A549 treated with GW870086 at 1 μM for 4 hours (cell line): ENCODE results near the gene FAM234A. TPM values are rescaled to one million over a fixed set of nuclear protein-coding genes. Genes with fewer than 3 reads are reported as not detected.

ENCODE experiments used
- total RNA-seq: library from RNA; stranded (reverse); fragments of 200-300 nt; extraction: Qiagen RNA extraction; gene quantifications from 5 replicates; pipeline ENCODE4 v1.2.3, GENCODE V29; 2022; ENCODE audit warnings: low read depth

The FAM234A gene
- total RNA-seq = 40.6 to 50.1 TPM (median 47.8 TPM) in 5 replicates

GRCh38 chr16:234468-235305 is at the start of gene FAM234A:
Gene FAM234A, plus strand, starts transcription at chr16:234821. Its CDS starts 19,593 bp downstream, at chr16:254414.

GRCh38 chr16:228852-229730 is 5.5 kb upstream of the FAM234A start, which contains the start of gene LUC7L:
Gene LUC7L, minus strand, starts transcription at chr16:229449. Its CDS starts 110 bp downstream, at chr16:229339.

GRCh38 chr16:275786-276232 is 41.2 kb downstream of the FAM234A start, which contains the start of gene RGS11:
Gene RGS11, minus strand, starts transcription at chr16:275944. Its CDS starts 33 bp downstream, at chr16:275911.

GRCh38 chr16:280552-280951 is 45.9 kb downstream of the FAM234A start, which contains the start of gene ARHGDIG:
Gene ARHGDIG, plus strand, starts transcription at chr16:280591. Its CDS starts 90 bp downstream, at chr16:280681.

GRCh38 chr16:283033-283805 is 48.6 kb downstream of the FAM234A start, which contains the start of gene PDIA2:
Gene PDIA2, plus strand, starts transcription at chr16:283164. Its CDS starts 6 bp downstream, at chr16:283170.

Other genes with a start within 250 kb of the FAM234A start
- gene POLR3K, start 181.2 kb upstream of the FAM234A start, total RNA-seq = 33.2 to 39.5 TPM (median 36.1 TPM) in 5 replicates
- gene SNRNP25, start 181.0 kb upstream of the FAM234A start, total RNA-seq = 60.1 to 79.1 TPM (median 71.3 TPM) in 5 replicates
- 21.0 to 29.2 TPM (median 26.3 TPM) in 5 replicates for gene RHBDF1, start 162.2 kb upstream of the FAM234A start, total RNA-seq
- 60.5 to 76.5 TPM (median 71.6 TPM) in 5 replicates for gene MPG, start 156.6 kb upstream of the FAM234A start, total RNA-seq
- 21.2 to 28.4 TPM (median 26.7 TPM) in 5 replicates for gene NPRL3, start 96.1 kb upstream of the FAM234A start, total RNA-seq
- not detected in 5 replicates for gene HBZ, start 82.2 kb upstream of the FAM234A start, total RNA-seq
- not detected in 5 replicates for gene HBM, start 68.8 kb upstream of the FAM234A start, total RNA-seq
- gene HBA2, start 61.9 kb upstream of the FAM234A start, total RNA-seq = 0.63 to 1.4 TPM in 2 of 5 replicates, not detected in the others
- 0.48 to 2.0 TPM (median 1.4 TPM) in 5 replicates for gene HBA1, start 58.1 kb upstream of the FAM234A start, total RNA-seq
- gene HBQ1, start 54.4 kb upstream of the FAM234A start, total RNA-seq = 6.0 to 9.4 TPM (median 6.9 TPM) in 5 replicates
- 41.6 to 48.8 TPM (median 45.7 TPM) in 5 replicates for gene LUC7L, start 5.4 kb upstream of the FAM234A start, total RNA-seq
- gene RGS11, start 41.1 kb downstream of the FAM234A start, total RNA-seq = 3.9 to 5.5 TPM (median 5.0 TPM) in 5 replicates
- 1.7 to 3.2 TPM (median 2.5 TPM) in 5 replicates for gene ARHGDIG, start 45.8 kb downstream of the FAM234A start, total RNA-seq
- gene PDIA2, start 48.3 kb downstream of the FAM234A start, total RNA-seq = 0.18 to 0.51 TPM (median 0.44 TPM) in 5 replicates
- gene AXIN1, start 117.9 kb downstream of the FAM234A start, total RNA-seq = 27.7 to 34.1 TPM (median 31.6 TPM) in 5 replicates
- 114 to 136 TPM (median 133 TPM) in 5 replicates for gene MRPL28, start 135.7 kb downstream of the FAM234A start, total RNA-seq
- 26.6 to 39.6 TPM (median 35.5 TPM) in 5 replicates for gene PGAP6, start 147.2 kb downstream of the FAM234A start, total RNA-seq
- 291 to 435 TPM (median 419 TPM) in 5 replicates for gene NME4, start 162.4 kb downstream of the FAM234A start, total RNA-seq
- gene DECR2, start 167.1 kb downstream of the FAM234A start, total RNA-seq = 21.2 to 29.8 TPM (median 27.7 TPM) in 5 replicates
- 24.0 to 30.6 TPM (median 26.9 TPM) in 5 replicates for gene RAB11FIP3, start 190.8 kb downstream of the FAM234A start, total RNA-seq